B cell (primary cell): Measurements from ENCODE around the gene MT1A. TPM values are rescaled to one million over a fixed set of nuclear protein-coding genes. Genes with fewer than 3 reads are reported as not detected.
A peak's percentile ranks its signal among the peaks of the same experiment; 100 is the strongest.
"Not testable (repeated sequence)": the region's sequence is repeated elsewhere in the genome, so short reads cannot be mapped to it uniquely, and the experiment has no call there.

Experiments used
- ATAC-seq: fragments of 200-7000 bp; cut with Tn5 transposase; one replicate; pipeline ENCODE4 v1.10.0; 2021; ENCODE audit warnings: low read depth, mild to moderate bottlenecking, moderate number of reproducible peaks, moderate library complexity
- CTCF ChIA-PET: fragments of 350-600 bp; sonication (Branson Sonifier 250); formaldehyde crosslinking; loops from one replicate; lab custom pipeline; 2021; ENCODE audit warnings: antibody characterized with exemption, inconsistent platforms; lab: Charles Lee
- POLR2A ChIA-PET: fragments of 350-600 bp; sonication (Branson Sonifier 250); formaldehyde crosslinking; loops from one replicate; lab custom pipeline; 2021; ENCODE audit warnings: antibody characterized with exemption; lab: Charles Lee
- DNase-seq: peaks from one replicate; pipeline ENCODE4 v3.0.0; 2013
- H2AFZ ChIP-seq: 2 replicates; pipeline ENCODE4 v1.6.1; 2012; ENCODE audit warnings: mild to moderate bottlenecking, low read depth, low read length; ENCODE audit not compliant: insufficient read depth, poor library complexity, severe bottlenecking
- H3K27ac ChIP-seq, 2 donors: 1 replicate in 1 of 2; 2 replicates in 1 of 2; pipeline ENCODE4 v1.5.1; 2012 to 2013; ENCODE audit warnings: low read length in 2 of 2, mild to moderate bottlenecking in 2 of 2, moderate library complexity in 1 of 2
- H3K27me3 ChIP-seq, 4 experiments: fragments of 200-600 bp in 1 of 4; sonication (generic) in 1 of 4; replicated peaks in 1 of 4; 1 replicate in 2 of 4; 2 replicates in 2 of 4; pipeline versions ENCODE4 v1.6.1 to v1.7.0; 2013 to 2016; ENCODE audit warnings: low read length in 3 of 4, mild to moderate bottlenecking in 2 of 4, mixed read lengths in 1 of 4, moderate library complexity in 1 of 4; ENCODE audit not compliant: insufficient read depth in 4 of 4, control insufficient read depth in 3 of 4; ENCODE audit errors: control extremely low read depth in 1 of 4
- H3K36me3 ChIP-seq, 2 experiments: replicated peaks in 1 of 2; 1 replicate in 1 of 2; 2 replicates in 1 of 2; pipeline versions ENCODE4 v1.6.1 to v1.7.1; 2013; ENCODE audit warnings: low read length in 1 of 2; ENCODE audit not compliant: insufficient read depth in 2 of 2, control insufficient read depth in 1 of 2; ENCODE audit errors: control extremely low read depth in 1 of 2, extremely low read depth in 1 of 2
- H3K4me1 ChIP-seq, 2 donors: fragments of 200-600 bp in 1 of 2; sonication (generic) in 1 of 2; 1 replicate in 1 of 2; 2 replicates in 1 of 2; pipeline versions ENCODE4 v1.5.1 to v1.6.1; 2013 to 2017; ENCODE audit warnings: low read length in 2 of 2; ENCODE audit not compliant: control insufficient read depth in 2 of 2, insufficient read depth in 2 of 2
- H3K4me2 ChIP-seq: replicated peaks from 2 replicates; pipeline ENCODE3; 2012; ENCODE audit warnings: mild to moderate bottlenecking, low read depth, low read length; ENCODE audit not compliant: poor library complexity, severe bottlenecking
- H3K4me3 ChIP-seq, 5 experiments: fragments of 200-600 bp in 1 of 5; sonication (generic) in 1 of 5; 1 replicate in 3 of 5; 2 replicates in 2 of 5; pipeline versions ENCODE4 v1.5.1 to v1.7.0; 2011 to 2016; ENCODE audit warnings: low read length in 4 of 5, mild to moderate bottlenecking in 4 of 5, low read depth in 2 of 5, control low read depth in 1 of 5, moderate library complexity in 1 of 5; ENCODE audit not compliant: insufficient read depth in 1 of 5; ENCODE audit errors: control extremely low read depth in 1 of 5, extremely low read depth in 1 of 5
- H3K79me2 ChIP-seq: fragments of 200-600 bp; sonication (generic); one replicate; pipeline ENCODE4 v1.6.0; 2016; ENCODE audit warnings: low read length; ENCODE audit not compliant: control insufficient read depth, insufficient read depth
- H3K9ac ChIP-seq: fragments of 200-600 bp; sonication (generic); 2 replicates; pipeline ENCODE4 v1.6.1; 2017; ENCODE audit warnings: mild to moderate bottlenecking, low read length, moderate library complexity
- H3K9me3 ChIP-seq, 3 donors: one replicate each; pipeline versions ENCODE4 v1.6.1 to v1.7.1; 2013; ENCODE audit warnings: low read length in 2 of 3; ENCODE audit not compliant: control insufficient read depth in 2 of 3, insufficient read depth in 1 of 3; ENCODE audit errors: control extremely low read depth in 1 of 3
- H4K20me1 ChIP-seq: 2 replicates; pipeline ENCODE4 v1.6.0; 2012; ENCODE audit warnings: mild to moderate bottlenecking, low read length; ENCODE audit not compliant: insufficient read depth, control insufficient read depth, poor library complexity, severe bottlenecking
- H3K27ac Mint-ChIP-seq: one replicate; pipeline ENCODE4 v1.8.0; 2021; ENCODE audit warnings: mixed read lengths
- H3K27me3 Mint-ChIP-seq: one replicate; pipeline ENCODE4 v1.8.0; 2021; ENCODE audit warnings: mixed read lengths
- H3K4me1 Mint-ChIP-seq: one replicate; pipeline ENCODE4 v1.8.0; 2021; ENCODE audit warnings: mixed read lengths
- H3K4me3 Mint-ChIP-seq: one replicate; pipeline ENCODE4 v1.8.0; 2021; ENCODE audit warnings: mixed read lengths
- H3K9me3 Mint-ChIP-seq: one replicate; pipeline ENCODE4 v1.8.0; 2022; ENCODE audit warnings: mixed read lengths; ENCODE audit not compliant: insufficient read depth
- EZH2 ChIP-seq: IDR thresholded peaks from 2 replicates; pipeline ENCODE4 v1.6.1; 2012; ENCODE audit warnings: borderline replicate concordance, low read depth, mild to moderate bottlenecking, moderate library complexity, low read length; ENCODE audit not compliant: insufficient read depth, poor library complexity, severe bottlenecking
- WGBS: methylation state at CpG from one replicate; pipeline ENCODE4 v1.1.5; 2013; ENCODE audit warnings: missing lambda C conversion rate; ENCODE audit not compliant: insufficient coverage; 5-methylcytosine and 5-hydroxymethylcytosine counted together
- intact Hi-C: fragments of 100-400 bp; cut with micrococcal nuclease; formaldehyde crosslinking; loops from one replicate; pipeline ENCODE4 v1.10.0; 2022
- polyA plus RNA-seq: library from polyadenylated mRNA; depleted of rRNA; stranded (reverse); fragments of >200 nt; gene quantifications from 2 replicates; pipeline ENCODE4 v1.2.3, GENCODE V29; 2012
- total RNA-seq, 2 donors: library from RNA; stranded (reverse); fragments of 120-200 nt in 1 of 2; gene quantifications; 1 replicate in 1 of 2; 2 replicates in 1 of 2; pipeline versions ENCODE4 v1.2.3 to v1.2.4, GENCODE V29; 2013 to 2022
- TF ChIP-seq, protein P1 (sequence below): fragments of 200-600 bp; IDR thresholded peaks from one replicate; pipeline ENCODE4 v1.8.0; 2022; ENCODE audit warnings: antibody characterized with exemption, mild to moderate bottlenecking

Gene MT1A
- total and polyA plus RNA-seq, 2 donors (not counting 1 experiment from before 2014, with no cell fraction given), result not detected

- WGBS, result 35% methylated on average over 12 of the region's 12 CpGs
- intact Hi-C loops, result loop anchor here (1.0 kb wide), 1 partner anchor 28 kb away; no protein-coding TSS in a partner anchor
- H3K27me3 Mint-ChIP-seq, result peaks cover 69% of the 10 kb centered on the region
Observed at GRCh38 chr16:56673921-56674320, 35.5 kb downstream of the MT1A start.

DNA sequence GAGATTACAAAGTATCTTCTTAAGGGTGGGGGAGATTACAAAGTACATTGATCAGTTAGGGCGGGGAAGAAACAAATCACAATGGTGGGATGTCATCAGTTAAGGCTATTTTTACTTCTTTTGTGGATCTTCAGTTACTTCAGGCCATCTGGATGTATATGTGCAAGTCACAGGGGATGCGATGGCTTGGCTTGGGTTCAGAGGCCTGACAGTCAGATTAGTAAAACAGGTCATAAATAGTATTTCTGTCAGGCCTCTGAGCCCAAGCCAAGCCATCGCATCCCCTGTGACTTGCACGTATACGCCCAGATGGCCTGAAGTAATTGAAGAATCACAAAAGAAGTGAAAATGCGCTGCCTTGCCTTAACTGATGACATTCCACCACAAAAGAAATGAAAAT, 36.1 kb downstream of the MT1A start:
- Histone ChIP-seq H3K27me3 (peaks cover 0 to 51% (median 23%) of the 10 kb centered on the region in 4 experiments), H3K4me1 (peaks cover 14 to 15% of the 10 kb centered on the region in 2 donors)
- H3K9me3 Mint-ChIP-seq, H3K4me2 ChIP-seq, H3K4me3 Mint-ChIP-seq, H3K4me3 ChIP-seq, H2AFZ ChIP-seq, H3K36me3 ChIP-seq, H3K79me2 ChIP-seq, CTCF ChIA-PET, H3K9me3 ChIP-seq, DNase-seq, H4K20me1 ChIP-seq, ATAC-seq, H3K27ac Mint-ChIP-seq, POLR2A ChIA-PET, H3K27ac ChIP-seq, H3K9ac ChIP-seq: not testable (repeated sequence)
- 71% methylated on average over 1 of the region's 6 CpGs for WGBS
- intact Hi-C loops, result loop anchor here (1.0 kb wide), 1 partner anchor 28 kb away; no protein-coding TSS in a partner anchor
- H3K4me1 Mint-ChIP-seq, result peaks cover 10% of the 10 kb centered on the region
- H3K27me3 Mint-ChIP-seq, result peaks cover 63% of the 10 kb centered on the region

More at GRCh38 chr16:56673921-56674320, 35.5 kb downstream of the MT1A start:
- Mint-ChIP-seq H3K4me3 (no peak overlapping the region), H3K4me1 (peaks cover 15% of the 10 kb centered on the region), H3K9me3 (no peaks in the 10 kb centered on the region), H3K27ac (no peak overlapping the region)
- ChIA-PET CTCF (interaction anchor here (1.2 to 2.4 kb wide), 2 partner anchors 24 to 28 kb away, joined by 3 to 19 read pairs; no protein-coding TSS in a partner anchor), POLR2A (interaction anchor here (1.5 kb wide), 1 partner anchor 28 kb away, joined by 5 read pairs; no protein-coding TSS in a partner anchor)
- Histone ChIP-seq H3K4me3 (no peak overlapping the region), H3K9ac (no peak overlapping the region), H3K9me3 (no peaks in the 10 kb centered on the region), H3K27me3 (peaks cover 0 to 57% (median 26%) of the 10 kb centered on the region in 4 experiments), H3K27ac (no peak overlapping the region), H3K4me1 (peaks cover 16 to 17% of the 10 kb centered on the region in 2 donors), H3K36me3 (no peaks in the 10 kb centered on the region), H3K79me2 (no peaks in the 10 kb centered on the region), H4K20me1 (no peaks in the 10 kb centered on the region), H3K4me2 (no peak overlapping the region), H2AFZ (no peak overlapping the region)
- peak; percentile 41 for ATAC-seq
- peak; percentile 47 for DNase-seq
- TF ChIP-seq EZH2, result no peak
- TF ChIP-seq, protein P1, sequence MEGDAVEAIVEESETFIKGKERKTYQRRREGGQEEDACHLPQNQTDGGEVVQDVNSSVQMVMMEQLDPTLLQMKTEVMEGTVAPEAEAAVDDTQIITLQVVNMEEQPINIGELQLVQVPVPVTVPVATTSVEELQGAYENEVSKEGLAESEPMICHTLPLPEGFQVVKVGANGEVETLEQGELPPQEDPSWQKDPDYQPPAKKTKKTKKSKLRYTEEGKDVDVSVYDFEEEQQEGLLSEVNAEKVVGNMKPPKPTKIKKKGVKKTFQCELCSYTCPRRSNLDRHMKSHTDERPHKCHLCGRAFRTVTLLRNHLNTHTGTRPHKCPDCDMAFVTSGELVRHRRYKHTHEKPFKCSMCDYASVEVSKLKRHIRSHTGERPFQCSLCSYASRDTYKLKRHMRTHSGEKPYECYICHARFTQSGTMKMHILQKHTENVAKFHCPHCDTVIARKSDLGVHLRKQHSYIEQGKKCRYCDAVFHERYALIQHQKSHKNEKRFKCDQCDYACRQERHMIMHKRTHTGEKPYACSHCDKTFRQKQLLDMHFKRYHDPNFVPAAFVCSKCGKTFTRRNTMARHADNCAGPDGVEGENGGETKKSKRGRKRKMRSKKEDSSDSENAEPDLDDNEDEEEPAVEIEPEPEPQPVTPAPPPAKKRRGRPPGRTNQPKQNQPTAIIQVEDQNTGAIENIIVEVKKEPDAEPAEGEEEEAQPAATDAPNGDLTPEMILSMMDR, result peak; percentile 39
